NCI-H1694 (cell line): Measurements from ENCODE around the gene XXYLT1.
"Not testable (repeated sequence)": the region's sequence is repeated elsewhere in the genome, so short reads cannot be mapped to it uniquely, and the experiment has no call there.

Source experiments
- DNase-seq: peaks from one replicate; lab custom pipeline; 2025; lab: John Stamatoyannopoulos, UW

XXYLT1 gene

DNA sequence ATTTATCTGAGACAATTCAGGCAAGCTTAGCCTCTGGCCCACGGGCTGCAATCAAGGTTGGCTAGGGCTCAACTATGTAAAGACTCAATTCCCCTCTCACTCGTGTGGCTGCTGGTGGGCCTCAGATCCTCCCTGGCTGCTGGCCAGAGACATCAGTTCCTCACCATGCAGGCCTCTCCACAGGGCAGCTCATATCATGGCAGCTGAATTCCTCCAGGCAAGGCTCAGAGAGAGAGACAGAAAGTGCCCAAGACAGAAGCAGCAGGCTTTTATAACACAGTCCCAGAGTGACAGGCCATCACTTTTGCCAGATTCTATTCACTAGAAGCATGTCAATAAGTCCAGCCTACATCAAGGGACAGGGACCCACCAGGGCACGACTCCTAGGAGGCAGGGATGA is 63.2 kb downstream of the XXYLT1 start:
- DNase-seq, result no peak

DNA sequence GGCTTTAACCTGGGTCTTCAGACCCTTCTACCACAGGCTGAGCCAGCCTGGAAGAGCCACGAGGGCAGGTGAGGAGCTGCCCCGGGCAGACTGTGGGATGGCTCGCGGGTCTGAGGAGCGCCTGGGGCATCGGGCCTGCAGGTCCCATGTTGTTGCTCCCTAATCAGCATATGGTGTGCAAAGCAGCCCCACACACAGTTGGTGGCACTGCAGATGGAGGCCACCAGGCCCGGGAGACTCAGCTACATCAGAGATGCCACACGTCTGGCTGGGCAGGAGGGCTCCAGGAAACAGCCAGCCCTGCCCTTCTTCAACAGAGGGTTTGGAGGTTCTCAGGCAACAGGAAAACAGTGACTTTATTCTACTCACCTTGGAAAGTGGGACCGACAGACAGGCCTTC is 63.9 kb downstream of the XXYLT1 start:
- no peak for DNase-seq

GRCh38 chr3:195204360-195205163 is 66.4 kb downstream of the XXYLT1 start:
- peak; percentile 43 for DNase-seq

DNA sequence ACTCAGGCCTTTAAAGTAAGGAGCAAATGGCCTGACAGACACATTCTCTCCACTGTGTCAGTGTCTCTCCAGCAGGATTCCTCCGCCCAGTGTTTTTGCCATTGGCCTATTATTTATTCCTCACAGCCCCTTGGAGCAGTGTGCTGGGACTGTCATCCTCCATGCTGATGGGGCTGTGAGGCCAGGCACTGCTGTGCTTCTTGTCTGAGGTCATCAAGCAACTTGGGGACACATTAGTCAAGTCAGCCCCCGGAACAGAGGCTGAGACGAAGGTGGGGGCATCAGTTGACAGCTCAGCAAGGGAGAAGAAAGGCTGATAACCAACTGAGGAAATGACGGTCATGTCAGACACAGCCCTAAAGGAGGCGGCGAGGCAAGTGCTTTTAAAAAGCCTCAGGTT is 67.4 kb downstream of the XXYLT1 start:
- no peak for DNase-seq

DNA sequence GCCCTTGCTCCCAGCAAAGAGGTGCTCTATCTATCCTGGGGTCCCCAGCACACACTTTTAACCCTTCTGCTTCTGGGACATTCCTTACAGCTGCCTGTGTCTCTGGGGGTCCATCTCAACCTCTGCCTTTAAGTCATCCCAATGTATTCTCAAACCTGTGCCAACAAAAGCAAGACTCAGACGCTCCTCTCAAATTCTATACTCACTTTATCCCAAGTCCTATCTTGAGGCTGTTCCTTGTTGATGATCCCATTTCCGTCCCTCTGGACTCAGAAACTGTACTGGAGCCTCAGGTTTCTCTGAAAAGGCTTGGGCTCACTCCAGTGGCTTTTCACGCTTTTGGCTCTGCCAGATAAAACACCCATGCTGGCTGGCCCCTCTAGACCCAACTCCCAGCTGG is 69.7 kb downstream of the XXYLT1 start:
- DNase-seq, result no peak

DNA sequence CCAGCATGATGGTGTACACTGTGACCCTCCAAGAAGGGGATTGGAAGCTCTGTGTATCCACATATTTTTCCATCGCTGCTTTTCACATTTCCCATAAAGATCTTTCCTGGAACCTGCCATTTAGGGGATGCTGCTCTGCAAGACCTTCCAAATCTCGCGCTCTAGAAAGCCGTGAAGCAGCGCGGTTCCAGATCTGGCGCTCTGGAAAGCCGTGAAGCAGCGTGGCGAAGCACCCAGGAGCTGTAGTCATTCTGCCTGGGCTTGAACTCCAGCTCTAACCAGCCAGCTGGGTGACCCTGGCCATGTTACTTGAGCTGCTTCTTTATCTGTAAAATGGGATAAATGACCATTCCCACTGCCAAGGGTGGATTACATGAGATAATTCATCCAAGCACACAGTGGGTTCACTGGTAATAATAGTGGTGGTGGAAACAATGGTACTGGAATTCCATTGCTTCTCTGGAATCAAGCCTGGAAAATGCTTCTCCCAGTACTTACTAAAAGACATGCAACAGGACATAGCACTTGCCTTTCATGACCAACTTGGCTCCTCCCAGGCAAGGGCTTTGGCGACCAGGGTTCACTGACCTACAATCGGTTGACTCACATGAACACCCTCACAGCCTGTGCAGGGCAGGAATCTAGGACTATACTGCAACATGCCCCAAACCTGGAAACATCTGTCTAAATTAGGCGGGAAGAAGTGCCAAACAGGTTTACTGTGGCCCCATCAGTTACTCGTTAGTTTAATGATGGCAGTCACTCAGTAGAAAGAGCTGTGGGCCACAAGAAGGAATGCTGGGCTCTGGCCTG is 70.7 kb downstream of the XXYLT1 start:
- DNase-seq, result no peak

DNA sequence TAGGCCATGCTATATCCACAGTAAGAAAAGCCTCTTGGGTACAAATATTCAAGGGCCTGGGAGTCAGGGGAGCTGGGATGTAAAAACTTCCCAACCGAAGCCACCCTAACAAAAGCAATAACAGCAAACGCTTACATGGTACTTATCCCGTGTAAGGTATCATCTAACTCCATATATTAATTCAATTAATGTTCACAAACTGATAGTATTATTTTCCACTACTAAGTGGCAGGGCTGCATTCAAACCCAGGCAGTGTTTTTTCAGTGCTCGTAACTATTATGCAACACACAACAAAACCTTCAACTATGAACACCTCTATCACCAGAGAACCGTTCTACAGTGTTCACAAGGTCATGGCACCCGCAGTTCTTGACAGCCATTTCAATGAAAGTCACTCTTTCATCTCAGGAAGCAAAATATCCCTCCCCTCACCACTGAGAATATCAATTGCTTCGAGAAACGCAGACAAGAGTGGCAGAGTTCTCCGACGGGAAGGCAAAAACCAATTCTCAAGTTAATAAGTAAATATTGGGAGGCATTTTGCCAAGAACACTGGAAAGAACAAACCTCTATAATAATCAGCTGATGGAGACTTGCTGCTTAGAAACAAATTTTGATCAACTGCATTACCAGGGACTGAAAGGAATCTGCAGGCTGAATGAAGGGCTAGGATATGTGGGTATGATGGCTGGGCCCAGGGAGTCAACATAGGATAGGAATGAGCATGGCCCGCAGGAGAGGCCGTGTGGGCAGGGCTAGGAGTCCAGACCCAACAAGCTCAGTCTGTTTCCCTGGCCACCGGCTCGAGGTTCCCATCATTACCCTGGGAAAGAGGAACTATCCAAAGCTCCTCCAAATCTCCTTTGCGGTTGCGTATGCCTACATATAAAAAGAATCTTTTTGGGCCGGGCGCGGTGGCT is 72.3 kb downstream of the XXYLT1 start:
- DNase-seq, result no peak

DNA sequence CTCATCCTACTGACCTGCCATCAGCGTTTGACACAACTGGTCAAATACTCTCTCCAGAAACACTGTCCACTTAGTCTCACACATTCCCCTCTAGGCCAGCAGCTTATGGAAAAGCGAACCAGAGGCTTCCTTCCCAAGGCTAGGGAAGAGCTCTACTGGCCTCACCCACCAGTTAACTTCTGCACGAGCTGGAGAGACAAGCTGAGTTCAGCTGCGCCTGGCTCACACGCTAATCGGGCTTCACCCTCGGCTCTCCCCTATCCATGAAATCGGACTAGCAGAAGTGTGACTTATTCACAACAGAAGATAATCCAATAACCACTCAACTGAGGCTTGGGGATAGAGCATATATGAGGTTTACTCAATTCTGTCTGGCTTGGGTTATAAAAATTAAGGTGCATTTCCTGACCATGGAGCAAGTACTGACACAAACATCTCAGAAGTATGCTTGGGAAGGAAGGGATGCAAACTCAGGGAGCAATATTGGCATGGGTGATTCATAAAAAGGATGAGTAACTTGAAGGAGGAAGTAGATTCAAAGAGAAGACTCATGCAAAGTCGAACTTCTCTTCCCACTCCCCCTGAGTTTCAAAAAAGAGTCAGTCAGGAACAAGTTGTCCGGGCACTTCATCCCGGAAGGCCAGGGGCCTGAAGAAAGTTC is 73.1 kb downstream of the XXYLT1 start:
- DNase-seq, result no peak

DNA sequence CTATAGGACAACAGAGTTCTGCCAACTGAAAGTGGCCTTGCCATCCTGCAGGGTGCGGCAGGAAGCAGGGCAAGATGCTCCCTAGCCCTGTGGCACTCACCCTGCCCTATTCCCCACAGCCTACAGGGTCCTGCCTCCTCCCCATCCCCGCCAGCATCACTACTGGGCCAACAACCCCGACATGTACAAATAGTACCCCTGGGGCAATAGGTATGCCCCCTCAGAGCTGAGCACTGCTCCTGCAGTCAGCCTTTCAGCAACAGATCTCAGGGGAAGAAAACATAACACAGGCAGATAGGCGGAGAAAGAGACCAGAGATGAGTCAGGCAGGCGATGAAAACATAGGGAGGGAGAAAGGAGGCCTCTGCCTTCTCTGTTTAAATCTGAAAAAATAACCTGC is 74.7 kb downstream of the XXYLT1 start:
- no peak for DNase-seq

DNA sequence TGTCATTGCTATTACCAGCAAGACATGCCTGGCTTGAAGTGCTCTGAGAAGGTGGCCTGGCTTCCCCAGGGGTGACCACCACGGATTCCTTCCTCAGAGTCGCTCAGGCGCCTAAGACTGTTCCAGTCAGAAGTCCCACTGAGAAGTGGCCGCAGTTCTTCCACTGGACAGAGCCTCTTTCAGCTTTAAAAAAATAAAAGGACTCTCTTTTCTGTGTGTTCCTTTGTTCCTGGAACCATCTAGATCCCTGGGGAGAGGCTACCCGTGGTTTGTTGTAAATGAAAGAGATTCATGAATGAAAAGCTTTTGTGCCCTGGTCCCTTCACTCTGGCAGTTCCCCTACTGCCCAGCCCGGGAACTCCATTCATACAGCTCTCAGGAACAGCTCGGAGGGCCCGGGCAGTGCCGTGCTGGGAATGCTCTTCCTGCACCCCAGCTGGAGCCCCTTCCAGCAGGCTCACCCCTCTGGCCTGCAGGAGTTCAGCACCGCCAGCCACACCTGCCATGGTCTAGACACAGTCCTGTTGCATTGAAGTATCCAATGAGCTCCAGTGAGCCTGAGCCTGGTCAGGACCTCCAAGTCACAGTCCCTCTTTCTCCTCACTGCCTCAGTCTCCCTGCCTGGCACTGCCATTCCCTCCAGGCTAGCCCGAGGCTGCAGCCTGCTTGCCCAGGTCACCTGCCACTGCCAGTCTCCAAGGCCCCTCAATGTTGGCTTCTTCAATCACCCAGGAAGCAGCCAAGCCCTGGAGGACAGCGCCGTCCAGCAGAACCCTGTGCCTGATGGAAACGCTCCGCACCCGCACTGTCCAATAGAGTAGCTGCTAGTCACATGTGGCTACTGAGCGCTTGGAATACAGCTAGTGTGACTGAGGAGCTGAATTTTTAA is 75.4 kb downstream of the XXYLT1 start:
- no peak for DNase-seq

GRCh38 chr3:195194559-195195206 is 76.3 kb downstream of the XXYLT1 start:
- DNase-seq, result no peak

DNA sequence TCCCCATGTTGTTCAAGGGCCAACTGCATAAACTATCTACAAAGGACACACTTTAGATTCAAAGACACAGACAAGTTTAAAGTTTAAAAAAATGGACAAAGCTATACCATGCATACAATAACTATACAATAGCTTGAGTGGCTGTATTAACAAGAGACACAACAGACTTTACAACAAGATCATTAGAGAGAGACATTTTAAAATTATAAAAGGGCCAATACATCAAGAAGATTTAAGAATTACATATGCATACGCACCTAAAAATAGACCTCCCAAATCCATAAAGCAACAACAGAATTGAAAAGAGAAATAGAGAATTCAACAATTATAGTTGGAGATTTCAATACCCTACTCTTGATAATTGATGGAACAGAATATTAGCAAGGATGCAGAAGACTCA is 79.4 kb downstream of the XXYLT1 start:
- DNase-seq, result no peak

- DNase-seq, result no peak
Measured at GRCh38 chr3:195189821-195190220, 81.1 kb downstream of the XXYLT1 start.

DNA sequence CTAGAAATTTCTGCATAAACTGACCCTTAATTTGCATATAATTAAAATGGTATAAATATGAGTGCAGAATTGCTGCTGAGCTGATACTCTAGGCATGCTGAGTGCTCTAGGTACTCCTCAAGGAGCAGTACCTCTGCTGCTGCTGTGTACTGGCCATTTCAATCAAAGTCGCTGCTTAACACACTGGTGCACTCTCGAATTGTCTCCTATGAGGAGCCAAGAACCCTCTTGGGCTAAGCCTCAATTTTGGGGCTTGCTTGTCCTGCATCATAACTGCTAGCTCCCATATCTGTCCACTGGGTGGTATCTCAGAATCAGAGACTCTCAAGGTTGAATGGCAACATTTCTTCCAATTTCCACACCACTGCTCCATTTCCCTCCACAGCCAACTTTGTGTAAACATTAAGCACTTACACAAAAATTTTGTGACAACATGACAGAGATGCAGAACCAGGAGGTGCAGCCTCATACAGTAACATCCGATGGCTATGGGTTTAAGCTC is 82.5 kb downstream of the XXYLT1 start:
- DNase-seq, result no peak

DNA sequence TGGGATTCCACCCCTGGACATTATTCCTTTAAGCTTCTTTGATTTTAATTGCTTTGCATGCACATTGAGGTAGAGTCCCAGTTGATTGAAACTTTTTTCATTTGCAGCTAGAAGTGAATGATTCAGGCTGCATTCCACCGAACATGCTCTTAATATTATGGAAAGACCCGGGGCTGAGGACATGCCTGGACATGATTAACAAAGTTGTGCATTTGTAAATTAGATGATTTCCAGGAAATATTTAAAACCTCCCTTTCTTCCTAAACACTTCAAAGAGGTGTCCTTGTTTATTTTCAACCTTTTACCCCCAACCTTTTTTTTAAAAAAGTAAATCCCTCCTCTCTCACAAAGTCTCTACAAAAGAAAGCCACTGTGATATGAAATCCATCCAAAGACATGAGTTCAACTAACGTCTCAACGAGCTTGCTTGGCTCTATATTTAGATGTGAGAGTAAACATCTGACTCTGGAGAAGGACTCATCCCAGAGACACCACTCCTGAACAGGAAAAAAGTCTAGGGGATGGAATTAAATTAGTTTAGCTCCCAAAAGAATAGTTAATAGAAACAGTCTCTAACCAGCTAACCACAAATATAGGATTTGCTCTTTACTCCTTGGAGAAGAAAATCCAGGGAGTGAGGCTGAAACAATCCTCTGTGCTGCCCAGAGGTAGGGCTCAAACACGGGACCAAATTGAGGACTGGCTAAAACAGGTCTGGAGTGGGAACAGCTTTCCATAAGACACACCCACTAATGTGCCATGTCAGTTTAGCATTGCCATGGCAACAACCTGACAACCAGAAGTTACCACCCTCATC is 83.1 kb downstream of the XXYLT1 start:
- DNase-seq, result no peak

GRCh38 chr3:195186710-195187047 is 84.3 kb downstream of the XXYLT1 start:
- DNase-seq, result not testable (repeated sequence)

DNA sequence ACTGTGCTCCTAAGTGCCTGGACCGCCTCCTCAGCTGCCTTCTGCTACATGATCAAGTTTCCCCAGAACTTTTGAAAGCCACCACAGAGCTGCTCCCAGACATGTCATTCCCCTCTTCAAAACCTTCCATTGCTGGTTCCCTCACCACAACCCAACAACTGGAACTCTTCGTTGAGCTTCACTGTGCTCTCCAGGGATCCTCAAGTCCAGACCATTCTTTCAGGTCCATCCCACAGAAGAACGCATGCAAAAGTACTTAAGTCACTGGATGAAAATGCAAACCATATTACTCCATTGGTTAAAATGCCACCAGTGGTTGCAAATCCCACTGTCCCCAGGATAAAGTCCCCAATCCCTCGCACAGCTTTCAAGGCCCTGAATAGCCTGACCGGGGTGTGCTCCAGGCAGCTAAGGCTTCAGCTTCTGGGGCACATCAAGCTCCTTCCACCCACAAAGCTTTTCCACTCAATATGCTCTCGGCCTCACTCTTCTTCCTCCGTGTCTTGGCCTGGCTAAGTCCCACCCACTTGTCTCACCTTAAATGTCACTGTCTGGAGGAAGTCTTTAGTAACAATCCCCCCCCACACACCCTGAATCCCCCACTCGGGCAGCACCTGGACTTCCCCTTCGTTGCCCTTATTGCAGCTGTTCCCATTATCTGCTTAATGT is 84.8 kb downstream of the XXYLT1 start:
- no peak for DNase-seq

- DNase-seq, result no peak
Measured at GRCh38 chr3:195185583-195185982, 85.4 kb downstream of the XXYLT1 start.
